ENCODE data around the gene KIF1B. TPM values are rescaled to one million over a fixed set of nuclear protein-coding genes. Genes with fewer than 3 reads are reported as not detected.

Gene KIF1B
- total RNA-seq, 1 experiment from 2014 or later: 28.1 TPM

DNA sequence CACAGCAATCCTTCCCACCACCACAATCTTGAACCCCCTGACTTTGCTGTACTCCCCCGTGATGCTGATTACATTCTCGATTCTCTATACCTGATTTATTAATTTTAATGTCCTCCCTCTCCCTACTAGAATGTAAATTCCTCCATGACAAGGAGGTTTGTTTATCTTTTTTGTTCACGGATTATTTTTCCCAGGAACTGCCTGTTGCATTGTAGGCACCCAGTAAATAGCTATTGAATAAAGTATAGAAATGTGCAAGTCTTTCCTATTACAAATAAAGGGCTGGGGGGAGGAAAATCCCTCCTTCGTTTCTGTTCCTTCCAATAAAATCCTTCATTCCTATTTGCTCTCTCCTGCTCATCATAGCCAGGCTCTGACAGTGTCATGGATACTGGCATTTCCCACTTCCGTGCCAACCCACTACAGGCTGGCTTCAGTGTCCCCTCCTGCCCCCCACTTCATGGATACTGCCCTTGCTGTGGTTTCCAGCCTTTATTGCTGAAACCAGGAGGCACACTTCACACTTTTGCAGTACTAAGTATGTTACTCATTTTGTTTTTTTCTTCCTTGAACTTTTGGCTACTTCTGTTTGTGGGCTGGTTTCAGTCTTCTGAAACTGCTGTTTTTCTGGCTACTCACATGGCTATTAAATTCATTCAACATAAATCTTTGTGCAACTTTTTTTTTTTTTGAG, 7.5 kb downstream of the KIF1B start:
- CTCF ChIA-PET: interaction anchor here (3.0 kb wide), 1 partner anchor 8 kb away, joined by 19 read pairs; the partner anchor contains the start of gene KIF1B
- Histone ChIP-seq H3K27ac (ENCODE audit: low read depth, low read length) (no peak overlapping the region), H3K27me3 (ENCODE audit: insufficient read depth, low read length) (no peaks in the 10 kb centered on the region), H3K79me2 (ENCODE audit: insufficient read depth, low read length) (peaks cover 75% of the 10 kb centered on the region), H2AFZ (ENCODE audit: low read depth, low read length, poor library complexity, severe bottlenecking) (no peak overlapping the region), H4K20me1 (ENCODE audit: insufficient read depth) (0 out of 2 replicates have a peak, but pooled peaks cover 2% of the 10 kb centered on the region), H3K4me1 (ENCODE audit: control insufficient read depth in 1 of 2, insufficient read depth in 2 of 2, low read length in 2 of 2) (peaks cover 0 to 7% of the 10 kb centered on the region in 2 experiments; a peak in 1 of 4 replicates), H3K4me3 (replicated peaks in 1 of 2; ENCODE audit: low read depth in 1 of 2, low read length in 2 of 2) (no peak overlapping the region), H3K9ac (ENCODE audit: low read length) (no peak overlapping the region), H3K9me3 (ENCODE audit: control insufficient read depth in 1 of 2, insufficient read depth in 1 of 2, low read depth in 1 of 2, low read length in 2 of 2) (no peaks in the 10 kb centered on the region), H3K9me2 (ENCODE audit: insufficient read depth) (no peaks in the 10 kb centered on the region), H3K36me3 (ENCODE audit: control insufficient read depth in 1 of 2, insufficient read depth in 2 of 2, low read length in 2 of 2) (no peaks in the 10 kb centered on the region), H3K4me2 (ENCODE audit: low read length) (no peak overlapping the region)
- ATAC-seq: no peak
- intact Hi-C loops (cut with micrococcal nuclease): loop anchor here (10.0 kb wide), 1 partner anchor 117 kb away; no protein-coding TSS in a partner anchor
- RAD21 ChIA-PET (ENCODE audit: low non-redundant PET in 1 of 2, low total read pairs in 2 of 2, uncharacterized antibody in 2 of 2, unreplicated experiment in 2 of 2): no interaction called here
- DNase-seq (ENCODE audit: low read depth, low spot score): no peak
- POLR2A ChIA-PET: no interaction called here
- BruUV-seq (replicated peaks): no TSS peak
- TF ChIP-seq TCF7L2 (IDR thresholded peaks at IDR 0.05; ENCODE audit: borderline replicate concordance, extremely low read depth, insufficient read depth, insufficient read length): no peak

DNA sequence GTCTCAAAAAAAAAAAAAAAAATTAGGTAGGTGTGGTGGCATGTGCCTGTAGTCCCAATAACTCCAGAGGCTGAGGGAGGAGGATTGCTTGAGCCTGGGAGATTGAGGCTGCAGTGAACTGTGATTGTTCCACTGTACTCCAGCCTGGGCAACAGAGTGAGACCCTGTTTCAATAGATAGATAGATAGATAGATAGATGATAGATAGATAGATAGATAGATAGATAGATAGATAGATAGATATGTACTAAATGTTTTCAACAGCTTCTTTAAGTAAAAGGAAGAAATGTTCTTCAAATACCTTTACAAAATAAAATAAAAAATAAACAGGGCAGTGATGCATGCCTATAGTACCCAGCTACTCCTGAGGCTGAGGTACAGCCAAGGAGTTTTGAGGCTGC, 9.8 kb downstream of the KIF1B start:
- Histone ChIP-seq H3K4me2 (ENCODE audit: low read length) (no peak overlapping the region), H3K4me3 (replicated peaks in 1 of 2; ENCODE audit: low read depth in 1 of 2, low read length in 2 of 2) (no peak overlapping the region), H3K79me2 (ENCODE audit: insufficient read depth, low read length) (peaks cover 79% of the 10 kb centered on the region), H2AFZ (ENCODE audit: low read depth, low read length, poor library complexity, severe bottlenecking) (no peak overlapping the region), H3K27me3 (ENCODE audit: insufficient read depth, low read length) (no peaks in the 10 kb centered on the region), H4K20me1 (ENCODE audit: insufficient read depth) (0 out of 2 replicates have a peak, but pooled peaks cover 2% of the 10 kb centered on the region), H3K27ac (ENCODE audit: low read depth, low read length) (no peak overlapping the region), H3K9me3 (ENCODE audit: control insufficient read depth in 1 of 2, insufficient read depth in 1 of 2, low read depth in 1 of 2, low read length in 2 of 2) (no peaks in the 10 kb centered on the region), H3K4me1 (ENCODE audit: control insufficient read depth in 1 of 2, insufficient read depth in 2 of 2, low read length in 2 of 2) (peaks cover 0 to 3% of the 10 kb centered on the region in 2 experiments; a peak in 1 of 4 replicates), H3K9me2 (ENCODE audit: insufficient read depth) (no peaks in the 10 kb centered on the region), H3K36me3 (ENCODE audit: control insufficient read depth in 1 of 2, insufficient read depth in 2 of 2, low read length in 2 of 2) (no peaks in the 10 kb centered on the region), H3K9ac (ENCODE audit: low read length) (no peak overlapping the region)
- DNase-seq (ENCODE audit: low read depth, low spot score) (no peak), ATAC-seq (no peak)
- intact Hi-C loops (cut with micrococcal nuclease): no loop called here
- BruUV-seq (replicated peaks): no TSS peak
- ChIA-PET POLR2A (interaction anchor here (0.9 kb wide), 1 partner anchor 10 kb away, joined by 4 read pairs; the partner anchor contains the start of gene KIF1B), RAD21 (ENCODE audit: low non-redundant PET in 1 of 2, low total read pairs in 2 of 2, uncharacterized antibody in 2 of 2, unreplicated experiment in 2 of 2) (no interaction called here), CTCF (interaction anchor here (3.0 kb wide), 1 partner anchor 10 kb away, joined by 19 read pairs; the partner anchor contains the start of gene KIF1B)
- TF ChIP-seq EZH2phosphoT487 (IDR thresholded peaks at IDR 0.05; ENCODE audit: borderline replicate concordance) (no peak), POLR2A (IDR thresholded peaks at IDR 0.05; ENCODE audit: borderline replicate concordance, extremely low read depth, insufficient read depth, insufficient read length) (no peak), TCF7L2 (IDR thresholded peaks at IDR 0.05; ENCODE audit: borderline replicate concordance, extremely low read depth, insufficient read depth, insufficient read length) (no peak), ZFX (IDR thresholded peaks at IDR 0.05) (no peak), RAD21 (IDR thresholded peaks at IDR 0.05; ENCODE audit: low read depth) (no peak), EGR1 (IDR thresholded peaks at IDR 0.05; ENCODE audit: low read depth) (no peak), JUND (IDR thresholded peaks at IDR 0.05) (no peak)
- TF ChIP-seq, protein P1, sequence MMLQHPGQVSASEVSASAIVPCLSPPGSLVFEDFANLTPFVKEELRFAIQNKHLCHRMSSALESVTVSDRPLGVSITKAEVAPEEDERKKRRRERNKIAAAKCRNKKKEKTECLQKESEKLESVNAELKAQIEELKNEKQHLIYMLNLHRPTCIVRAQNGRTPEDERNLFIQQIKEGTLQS (IDR thresholded peaks at IDR 0.05): no peak
- TF ChIP-seq, protein P2, sequence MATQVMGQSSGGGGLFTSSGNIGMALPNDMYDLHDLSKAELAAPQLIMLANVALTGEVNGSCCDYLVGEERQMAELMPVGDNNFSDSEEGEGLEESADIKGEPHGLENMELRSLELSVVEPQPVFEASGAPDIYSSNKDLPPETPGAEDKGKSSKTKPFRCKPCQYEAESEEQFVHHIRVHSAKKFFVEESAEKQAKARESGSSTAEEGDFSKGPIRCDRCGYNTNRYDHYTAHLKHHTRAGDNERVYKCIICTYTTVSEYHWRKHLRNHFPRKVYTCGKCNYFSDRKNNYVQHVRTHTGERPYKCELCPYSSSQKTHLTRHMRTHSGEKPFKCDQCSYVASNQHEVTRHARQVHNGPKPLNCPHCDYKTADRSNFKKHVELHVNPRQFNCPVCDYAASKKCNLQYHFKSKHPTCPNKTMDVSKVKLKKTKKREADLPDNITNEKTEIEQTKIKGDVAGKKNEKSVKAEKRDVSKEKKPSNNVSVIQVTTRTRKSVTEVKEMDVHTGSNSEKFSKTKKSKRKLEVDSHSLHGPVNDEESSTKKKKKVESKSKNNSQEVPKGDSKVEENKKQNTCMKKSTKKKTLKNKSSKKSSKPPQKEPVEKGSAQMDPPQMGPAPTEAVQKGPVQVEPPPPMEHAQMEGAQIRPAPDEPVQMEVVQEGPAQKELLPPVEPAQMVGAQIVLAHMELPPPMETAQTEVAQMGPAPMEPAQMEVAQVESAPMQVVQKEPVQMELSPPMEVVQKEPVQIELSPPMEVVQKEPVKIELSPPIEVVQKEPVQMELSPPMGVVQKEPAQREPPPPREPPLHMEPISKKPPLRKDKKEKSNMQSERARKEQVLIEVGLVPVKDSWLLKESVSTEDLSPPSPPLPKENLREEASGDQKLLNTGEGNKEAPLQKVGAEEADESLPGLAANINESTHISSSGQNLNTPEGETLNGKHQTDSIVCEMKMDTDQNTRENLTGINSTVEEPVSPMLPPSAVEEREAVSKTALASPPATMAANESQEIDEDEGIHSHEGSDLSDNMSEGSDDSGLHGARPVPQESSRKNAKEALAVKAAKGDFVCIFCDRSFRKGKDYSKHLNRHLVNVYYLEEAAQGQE (IDR thresholded peaks at IDR 0.05; ENCODE audit: low read depth): no peak
- TF ChIP-seq, protein P3, sequence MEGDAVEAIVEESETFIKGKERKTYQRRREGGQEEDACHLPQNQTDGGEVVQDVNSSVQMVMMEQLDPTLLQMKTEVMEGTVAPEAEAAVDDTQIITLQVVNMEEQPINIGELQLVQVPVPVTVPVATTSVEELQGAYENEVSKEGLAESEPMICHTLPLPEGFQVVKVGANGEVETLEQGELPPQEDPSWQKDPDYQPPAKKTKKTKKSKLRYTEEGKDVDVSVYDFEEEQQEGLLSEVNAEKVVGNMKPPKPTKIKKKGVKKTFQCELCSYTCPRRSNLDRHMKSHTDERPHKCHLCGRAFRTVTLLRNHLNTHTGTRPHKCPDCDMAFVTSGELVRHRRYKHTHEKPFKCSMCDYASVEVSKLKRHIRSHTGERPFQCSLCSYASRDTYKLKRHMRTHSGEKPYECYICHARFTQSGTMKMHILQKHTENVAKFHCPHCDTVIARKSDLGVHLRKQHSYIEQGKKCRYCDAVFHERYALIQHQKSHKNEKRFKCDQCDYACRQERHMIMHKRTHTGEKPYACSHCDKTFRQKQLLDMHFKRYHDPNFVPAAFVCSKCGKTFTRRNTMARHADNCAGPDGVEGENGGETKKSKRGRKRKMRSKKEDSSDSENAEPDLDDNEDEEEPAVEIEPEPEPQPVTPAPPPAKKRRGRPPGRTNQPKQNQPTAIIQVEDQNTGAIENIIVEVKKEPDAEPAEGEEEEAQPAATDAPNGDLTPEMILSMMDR (IDR thresholded peaks at IDR 0.05 in 2 of 3, conservative IDR thresholded peaks at IDR 0.05 in 1 of 3; ENCODE audit: borderline replicate concordance in 1 of 3, insufficient read depth in 1 of 3, low read depth in 2 of 3, low read length in 2 of 3): no peak

All from HCT116 (cell line).